Smooth muscle cell (in vitro differentiated cells): ENCODE data around the gene MARCHF11. TPM values are rescaled to one million over a fixed set of nuclear protein-coding genes. Genes with fewer than 3 reads are reported as not detected.
A peak's percentile ranks its signal among the peaks of the same experiment; 100 is the strongest.

ENCODE experiments used
- DNase-seq: peaks from one replicate; lab custom pipeline; 2025; ENCODE audit not compliant: unreplicated experiment; lab: John Stamatoyannopoulos, UW
- H2AFZ ChIP-seq: fragments of 200-600 bp; sonication (generic); 2 replicates; pipeline ENCODE4 v1.6.0; 2016; ENCODE audit warnings: antibody characterized with exemption, low read depth, mild to moderate bottlenecking
- H3F3A ChIP-seq: fragments of 200-600 bp; sonication (generic); 2 replicates; pipeline ENCODE4 v1.6.0; 2017; ENCODE audit warnings: antibody characterized with exemption, low read depth
- H3K27ac ChIP-seq: fragments of 200-600 bp; sonication (generic); 2 replicates; pipeline ENCODE4 v1.5.1; 2016; ENCODE audit warnings: low read depth, mild to moderate bottlenecking
- H3K27me3 ChIP-seq: fragments of 200-600 bp; sonication (generic); 2 replicates; pipeline ENCODE4 v1.6.1; 2016; ENCODE audit warnings: low read depth, mild to moderate bottlenecking
- H3K36me3 ChIP-seq: fragments of 200-600 bp; sonication (generic); 2 replicates; pipeline ENCODE4 v1.5.1; 2016; ENCODE audit warnings: low read depth
- H3K4me1 ChIP-seq: fragments of 200-600 bp; sonication (generic); 2 replicates; pipeline ENCODE4 v1.5.1; 2016; ENCODE audit warnings: low read depth
- H3K4me2 ChIP-seq: fragments of 200-600 bp; sonication (generic); 2 replicates; pipeline ENCODE4 v1.6.0; 2016; ENCODE audit warnings: mild to moderate bottlenecking
- H3K4me3 ChIP-seq: fragments of 200-600 bp; sonication (generic); 2 replicates; pipeline ENCODE4 v1.5.1; 2016; ENCODE audit warnings: mild to moderate bottlenecking
- H3K79me2 ChIP-seq: fragments of 200-600 bp; sonication (generic); 2 replicates; pipeline ENCODE4 v1.6.0; 2016; ENCODE audit warnings: low read depth, mild to moderate bottlenecking
- H3K9ac ChIP-seq: fragments of 200-600 bp; sonication (generic); 2 replicates; pipeline ENCODE4 v1.6.0; 2016; ENCODE audit warnings: low read depth
- H3K9me3 ChIP-seq: fragments of 200-600 bp; sonication (generic); replicated peaks from 2 replicates; pipeline ENCODE4 v1.5.1; 2016; ENCODE audit warnings: low read depth
- H4K20me1 ChIP-seq: fragments of 200-600 bp; sonication (generic); 2 replicates; pipeline ENCODE4 v1.6.0; 2016; ENCODE audit warnings: low read depth
- CTCF ChIP-seq: fragments of 200-600 bp; sonication (generic); IDR thresholded peaks from 2 replicates; pipeline ENCODE4 v1.5.1; 2017; ENCODE audit warnings: borderline replicate concordance, mild to moderate bottlenecking, antibody characterized with exemption; ENCODE audit not compliant: insufficient read depth, poor library complexity, severe bottlenecking
- WGBS: methylation state at CpG from one replicate; pipeline ENCODE4 v1.1.7; 2016; ENCODE audit warnings: low lambda C conversion rate; 5-methylcytosine and 5-hydroxymethylcytosine counted together
- polyA plus RNA-seq: library from polyadenylated mRNA; unstranded; fragments of >200 nt; fragmentation: Nextera tagmentation; extraction: Ambion mirVana; gene quantifications from 2 replicates; pipeline ENCODE4 v1.2.1, GENCODE V29; 2016
- total RNA-seq: library from RNA; depleted of rRNA; stranded (reverse); fragments of >200 nt; gene quantifications from 2 replicates; pipeline ENCODE4 v1.2.3, GENCODE V29; 2014

MARCHF11 gene
- total and polyA plus RNA-seq, 2 experiments from 2014 or later = not detected

- H3K4me3 ChIP-seq = peak overlapping the region; percentile 56
- peak overlapping the region; percentile 94 for H3K4me2 ChIP-seq
- H3K27ac ChIP-seq = no peak overlapping the region
- H3K27me3 ChIP-seq = peaks cover 74% of the 10 kb centered on the region
- no peaks in the 10 kb centered on the region for H4K20me1 ChIP-seq
- no peaks in the 10 kb centered on the region for H3F3A ChIP-seq
- 4% methylated on average over 49 of the region's 63 CpGs for WGBS
- no peaks in the 10 kb centered on the region for H3K79me2 ChIP-seq
- DNase-seq = no peak
- H3K9me3 ChIP-seq = no peaks in the 10 kb centered on the region
- H3K36me3 ChIP-seq = no peaks in the 10 kb centered on the region
- no peak overlapping the region for H3K9ac ChIP-seq
- peaks cover 3% of the 10 kb centered on the region for H3K4me1 ChIP-seq
- TF ChIP-seq CTCF = no peak
- H2AFZ ChIP-seq = no peak overlapping the region
These were observed 571 bp upstream of the MARCHF11 start for GRCh38 chr5:16179936-16180788.

GRCh38 chr5:16178745-16179372 lies 732 bp downstream of the MARCHF11 start:
- Histone ChIP-seq H4K20me1 (no peaks in the 10 kb centered on the region), H3F3A (no peaks in the 10 kb centered on the region), H3K9me3 (no peaks in the 10 kb centered on the region), H3K27me3 (peaks cover 68% of the 10 kb centered on the region), H2AFZ (no peak overlapping the region), H3K4me2 (peak overlapping the region; percentile 94), H3K79me2 (no peaks in the 10 kb centered on the region), H3K4me3 (peak overlapping the region; percentile 56), H3K4me1 (peaks cover 3% of the 10 kb centered on the region), H3K36me3 (no peaks in the 10 kb centered on the region), H3K27ac (no peak overlapping the region), H3K9ac (no peak overlapping the region)
- peak; percentile 61 for DNase-seq
- TF ChIP-seq CTCF = no peak
- 3% methylated on average over 32 of the region's 57 CpGs for WGBS

- 60% methylated on average over 2 of the region's 2 CpGs for WGBS
- Histone ChIP-seq H4K20me1 (no peaks in the 10 kb centered on the region), H3F3A (no peaks in the 10 kb centered on the region), H3K9ac (no peak overlapping the region), H3K9me3 (no peaks in the 10 kb centered on the region), H3K36me3 (no peaks in the 10 kb centered on the region), H3K27me3 (peaks cover 30% of the 10 kb centered on the region), H3K79me2 (no peaks in the 10 kb centered on the region), H3K4me3 (no peak overlapping the region), H3K27ac (no peak overlapping the region), H3K4me1 (no peaks in the 10 kb centered on the region), H3K4me2 (no peak overlapping the region), H2AFZ (no peak overlapping the region)
- TF ChIP-seq CTCF = no peak
- DNase-seq = no peak
These were observed 10.0 kb downstream of the MARCHF11 start for GRCh38 chr5:16169550-16169949.
